Uterus (tissue), 4 donors: ENCODE data around the gene THSD7B. TPM values are rescaled to one million over a fixed set of nuclear protein-coding genes. Genes with fewer than 3 reads are reported as not detected.

Experiments
- DNase-seq, 2 donors: peaks; one replicate each; pipeline ENCODE4 v3.0.0-alpha.2; 2019 to 2020
- H3K27ac ChIP-seq, 2 donors: fragments of 200-600 bp; sonication (generic); 1 replicate in 1 of 2; 2 replicates in 1 of 2; pipeline ENCODE4 v1.5.1; 2016 to 2018
- H3K27me3 ChIP-seq, 2 donors: fragments of 200-600 bp; sonication (generic); one replicate each; pipeline ENCODE4 v1.5.1; 2018 to 2019; ENCODE audit warnings: control low read depth in 1 of 2
- H3K36me3 ChIP-seq, 2 donors: fragments of 200-600 bp; sonication (generic); one replicate each; pipeline ENCODE4 v1.5.1; 2019; ENCODE audit warnings: control low read depth in 1 of 2
- H3K4me1 ChIP-seq, 2 donors: fragments of 200-600 bp; sonication (generic); one replicate each; pipeline ENCODE4 v1.5.1; 2018 to 2019; ENCODE audit warnings: control low read depth in 1 of 2
- H3K4me3 ChIP-seq, 2 donors: fragments of 200-600 bp; sonication (generic); 1 replicate in 1 of 2; 2 replicates in 1 of 2; pipeline ENCODE4 v1.5.1; 2018 to 2019; ENCODE audit warnings: mild to moderate bottlenecking in 1 of 2
- H3K9me3 ChIP-seq, 2 donors: fragments of 200-600 bp; sonication (generic); one replicate each; pipeline ENCODE4 v1.5.1; 2019; ENCODE audit warnings: control low read depth in 1 of 2
- CTCF ChIP-seq, 4 experiments: fragments of 200-600 bp in 2 of 4; fragments of 450-650 bp in 2 of 4; sonication (generic) in 2 of 4; IDR thresholded peaks; one replicate each; pipeline ENCODE4 v1.5.1; 2016 to 2019; ENCODE audit warnings: antibody characterized with exemption in 4 of 4, mild to moderate bottlenecking in 2 of 4, moderate library complexity in 1 of 4
- POLR2A ChIP-seq, 2 donors: fragments of 450-650 bp; IDR thresholded peaks; one replicate each; pipeline ENCODE4 v1.6.1; 2016; ENCODE audit warnings: antibody characterized with exemption in 2 of 2, mild to moderate bottlenecking in 1 of 2, moderate library complexity in 1 of 2
- intact Hi-C: fragments of 100-400 bp; cut with DNase I; formaldehyde crosslinking; loops from one replicate; pipeline ENCODE4 v1.15.1; 2023; ENCODE audit warnings: low total_unique reads
- total RNA-seq, 4 donors: library from RNA; depleted of rRNA in 3 of 4; stranded (reverse); fragments of >200 nt in 3 of 4; gene quantifications; one replicate each; pipeline versions ENCODE4 v1.1.0 to v1.2.4, GENCODE V29; 2014 to 2023
- donor health status: DM: yes; HTN: yes; CAD: no.

The THSD7B gene
- total RNA-seq, 4 donors from 2014 or later: 0.26 to 9.6 (median 0.67) TPM; not detected in 1

DNA sequence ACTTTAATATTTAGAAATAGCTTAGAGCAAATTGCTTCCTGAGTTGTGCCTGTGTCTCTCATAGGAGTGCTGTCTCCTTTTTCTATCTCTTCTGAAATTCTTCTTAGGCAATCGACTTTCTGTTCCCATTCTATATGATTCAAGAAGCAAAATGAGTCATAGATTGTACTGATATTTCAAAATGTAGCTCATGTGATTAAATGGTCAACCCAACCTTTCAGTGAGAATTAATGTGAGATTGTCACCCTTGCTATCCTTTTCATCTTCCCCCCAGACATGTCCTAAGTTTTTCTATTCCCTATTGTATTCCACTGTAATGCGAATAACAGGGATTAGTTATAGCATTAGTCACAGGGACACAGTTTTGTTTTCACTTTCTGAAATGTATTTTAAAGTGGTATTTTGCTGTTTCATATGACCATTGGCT lies 413.6 kb downstream of the THSD7B start:
- DNase-seq: no peak
- Histone ChIP-seq H3K4me1 (no peaks in the 10 kb centered on the region), H3K4me3 (no peak overlapping the region), H3K9me3 (no peaks in the 10 kb centered on the region), H3K27ac (no peak overlapping the region), H3K36me3 (no peaks in the 10 kb centered on the region), H3K27me3 (no peaks in the 10 kb centered on the region)
- intact Hi-C loops: no loop called here
- TF ChIP-seq POLR2A (IDR thresholded peaks at IDR 0.05) (no peak), CTCF (IDR thresholded peaks at IDR 0.05) (no peak)

DNA sequence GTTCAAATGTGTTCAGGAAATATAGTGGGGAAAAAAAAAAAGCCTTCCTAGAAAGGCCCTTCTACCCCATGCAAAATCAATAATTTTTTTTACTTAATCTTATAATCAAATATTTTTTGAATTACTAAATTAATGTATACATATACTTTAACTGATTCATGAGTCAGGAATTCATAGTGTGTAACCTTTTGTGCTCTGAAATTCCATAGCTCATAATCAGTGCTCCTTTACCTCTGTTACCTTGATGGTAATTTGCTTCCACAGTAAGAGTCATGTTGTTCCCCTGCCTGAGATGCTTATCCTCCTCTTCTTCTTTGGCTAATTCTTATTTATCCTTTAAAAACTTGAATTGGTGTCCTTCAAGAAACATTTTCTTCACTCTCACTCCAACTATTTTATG lies 414.2 kb downstream of the THSD7B start:
- no peaks in the 10 kb centered on the region for H3K36me3 ChIP-seq
- intact Hi-C loops: no loop called here
- H3K4me1 ChIP-seq: no peaks in the 10 kb centered on the region
- no peak overlapping the region for H3K27ac ChIP-seq
- no peak for DNase-seq
- H3K27me3 ChIP-seq: no peaks in the 10 kb centered on the region
- H3K9me3 ChIP-seq: no peaks in the 10 kb centered on the region
- TF ChIP-seq CTCF (IDR thresholded peaks at IDR 0.05): no peak
- no peak for TF ChIP-seq POLR2A (IDR thresholded peaks at IDR 0.05)
- H3K4me3 ChIP-seq: no peak overlapping the region

DNA sequence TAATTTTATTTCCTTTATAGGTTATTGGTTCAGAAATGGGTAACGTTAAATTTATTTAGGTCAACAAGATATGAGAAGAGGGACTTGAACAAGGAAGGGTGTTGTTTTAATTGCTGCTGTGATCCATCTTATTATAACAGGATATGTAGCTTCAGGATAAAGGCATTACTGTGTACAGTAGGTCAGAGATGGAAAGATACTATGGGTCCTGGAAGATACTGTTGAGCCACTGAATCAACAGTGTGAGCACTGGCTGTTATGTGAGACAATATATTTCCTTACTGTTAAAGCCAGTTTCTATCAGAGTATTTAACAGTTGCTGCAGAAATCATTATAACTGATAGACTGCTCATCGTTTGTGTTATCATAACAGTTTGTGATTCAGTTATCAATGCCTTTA lies 414.7 kb downstream of the THSD7B start:
- H3K36me3 ChIP-seq: no peaks in the 10 kb centered on the region
- intact Hi-C loops: no loop called here
- DNase-seq: no peak
- H3K9me3 ChIP-seq: no peaks in the 10 kb centered on the region
- no peak overlapping the region for H3K27ac ChIP-seq
- TF ChIP-seq CTCF (IDR thresholded peaks at IDR 0.05) (no peak), POLR2A (IDR thresholded peaks at IDR 0.05) (no peak)
- H3K4me1 ChIP-seq: no peaks in the 10 kb centered on the region
- H3K27me3 ChIP-seq: no peaks in the 10 kb centered on the region
- no peak overlapping the region for H3K4me3 ChIP-seq

DNA sequence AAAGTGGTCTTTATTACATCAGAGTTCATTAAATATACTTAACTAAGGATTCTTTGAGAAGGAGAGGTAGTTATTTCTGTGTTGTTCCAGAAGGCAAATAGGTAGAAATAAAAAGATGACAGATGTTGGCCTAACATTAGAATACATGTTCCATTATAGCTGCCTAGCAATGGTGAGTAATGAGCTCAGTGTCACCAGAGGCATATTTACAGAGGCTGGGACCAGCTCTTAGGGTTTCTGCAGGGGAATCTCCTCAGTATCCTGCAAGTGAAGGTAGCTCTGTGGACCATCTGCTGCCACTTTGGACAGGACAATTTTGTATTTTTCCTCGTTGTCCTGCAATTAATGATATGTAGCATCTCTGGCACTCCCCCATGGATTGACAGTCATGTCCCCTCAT lies 416.0 kb downstream of the THSD7B start:
- Histone ChIP-seq H3K27ac (no peak overlapping the region), H3K27me3 (no peaks in the 10 kb centered on the region), H3K36me3 (no peaks in the 10 kb centered on the region), H3K9me3 (no peaks in the 10 kb centered on the region), H3K4me1 (no peaks in the 10 kb centered on the region), H3K4me3 (no peak overlapping the region)
- DNase-seq: no peak
- intact Hi-C loops: no loop called here
- no peak for TF ChIP-seq POLR2A (IDR thresholded peaks at IDR 0.05)
- TF ChIP-seq CTCF (IDR thresholded peaks at IDR 0.05): no peak

- no peaks in the 10 kb centered on the region for H3K36me3 ChIP-seq
These were observed 416.7 kb downstream of the THSD7B start for GRCh38 chr2:137182071-137182470.

More at GRCh38 chr2:137182071-137182470, 416.7 kb downstream of the THSD7B start:
- intact Hi-C loops: no loop called here
- Histone ChIP-seq H3K27ac (no peak overlapping the region), H3K27me3 (no peaks in the 10 kb centered on the region), H3K4me1 (no peaks in the 10 kb centered on the region), H3K4me3 (no peak overlapping the region), H3K9me3 (no peaks in the 10 kb centered on the region)
- TF ChIP-seq POLR2A (IDR thresholded peaks at IDR 0.05) (no peak), CTCF (IDR thresholded peaks at IDR 0.05) (no peak)
- DNase-seq: no peak
